ENCODE results near the gene ERFE.
"Not testable (repeated sequence)": the region's sequence is repeated elsewhere in the genome, so short reads cannot be mapped to it uniquely, and the experiment has no call there.

The ERFE gene, protein sequence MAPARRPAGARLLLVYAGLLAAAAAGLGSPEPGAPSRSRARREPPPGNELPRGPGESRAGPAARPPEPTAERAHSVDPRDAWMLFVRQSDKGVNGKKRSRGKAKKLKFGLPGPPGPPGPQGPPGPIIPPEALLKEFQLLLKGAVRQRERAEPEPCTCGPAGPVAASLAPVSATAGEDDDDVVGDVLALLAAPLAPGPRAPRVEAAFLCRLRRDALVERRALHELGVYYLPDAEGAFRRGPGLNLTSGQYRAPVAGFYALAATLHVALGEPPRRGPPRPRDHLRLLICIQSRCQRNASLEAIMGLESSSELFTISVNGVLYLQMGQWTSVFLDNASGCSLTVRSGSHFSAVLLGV

DNA sequence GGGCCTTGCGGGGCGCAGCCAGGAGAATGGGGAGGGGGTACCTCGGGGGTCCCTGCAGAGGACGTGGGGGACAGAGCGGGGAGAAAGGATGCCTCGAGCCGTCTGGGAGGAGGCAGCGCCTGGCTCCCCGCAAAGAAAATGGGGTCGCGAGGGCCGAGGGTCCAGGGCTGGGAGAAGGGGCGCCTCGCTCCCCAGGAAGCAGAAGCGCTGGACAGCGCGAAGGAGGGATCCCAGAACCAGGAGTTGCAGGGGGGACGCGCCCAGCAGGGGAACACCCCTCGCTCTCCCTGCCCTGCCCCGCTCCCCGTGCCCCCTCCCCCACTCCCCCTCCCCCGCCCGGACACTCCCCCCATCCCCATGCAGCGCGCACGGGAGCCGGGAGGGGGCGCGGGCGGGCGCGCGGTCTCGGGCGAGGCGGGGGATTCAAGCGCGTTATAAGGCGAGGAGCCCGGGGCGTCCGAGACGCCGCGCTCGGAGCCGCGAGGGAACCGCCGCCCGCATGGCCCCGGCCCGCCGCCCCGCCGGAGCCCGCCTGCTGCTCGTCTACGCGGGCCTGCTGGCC is at the start of gene ERFE:
ERFE (plus strand) TSS at position 462 of the 562 bp plus-strand sequence; CDS start at position 500, 38 bp downstream.
- DNase-seq (ENCODE audit: low read depth), result peak; percentile 27

DNA sequence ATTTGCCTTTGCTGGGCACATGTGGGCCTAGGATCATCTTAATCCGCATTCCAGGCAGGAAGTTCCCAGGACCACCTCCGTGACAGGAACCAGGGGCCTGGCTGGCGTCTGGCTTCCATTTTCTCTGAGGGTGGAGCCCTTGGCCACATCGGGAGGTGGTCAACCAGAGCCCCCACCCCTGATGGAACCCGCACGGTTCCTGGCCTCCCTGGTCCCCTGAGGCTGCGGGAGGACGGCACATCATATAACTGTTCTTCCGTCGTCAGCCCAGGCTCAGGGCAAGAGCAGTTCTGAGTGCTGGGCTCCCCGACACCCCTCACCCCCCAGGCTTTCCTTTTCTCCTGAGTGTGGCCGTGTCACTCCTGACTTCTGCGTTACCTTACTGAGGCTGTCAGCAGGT is 45.2 kb upstream of the ERFE start:
- DNase-seq (ENCODE audit: low read depth), result no peak

DNA sequence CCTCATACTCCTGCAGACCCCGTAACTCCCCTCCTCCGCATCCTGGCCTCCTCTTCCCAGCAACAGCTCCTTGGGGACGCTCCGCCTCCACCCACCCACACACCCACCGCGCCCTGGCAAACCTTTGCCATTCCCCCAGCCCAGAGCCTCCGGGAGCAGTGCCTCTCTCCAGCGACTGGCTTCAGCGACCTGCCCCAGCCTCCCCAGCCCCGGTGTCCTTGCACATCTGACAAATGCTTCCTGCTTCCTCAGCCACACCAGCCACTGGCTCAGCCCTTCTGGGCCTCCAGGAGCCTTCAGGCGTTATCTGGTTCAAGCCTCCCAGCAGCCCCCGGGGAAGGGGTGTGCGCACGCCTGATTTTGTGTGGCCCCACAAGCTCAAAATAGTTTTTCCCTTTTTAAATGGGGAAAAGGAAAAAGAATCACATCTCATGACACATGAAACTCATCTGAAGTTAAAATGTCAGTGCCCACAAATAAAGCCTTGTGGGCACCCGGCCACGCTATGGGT is 44.4 kb upstream of the ERFE start:
- no peak for DNase-seq (ENCODE audit: low read depth)

DNA sequence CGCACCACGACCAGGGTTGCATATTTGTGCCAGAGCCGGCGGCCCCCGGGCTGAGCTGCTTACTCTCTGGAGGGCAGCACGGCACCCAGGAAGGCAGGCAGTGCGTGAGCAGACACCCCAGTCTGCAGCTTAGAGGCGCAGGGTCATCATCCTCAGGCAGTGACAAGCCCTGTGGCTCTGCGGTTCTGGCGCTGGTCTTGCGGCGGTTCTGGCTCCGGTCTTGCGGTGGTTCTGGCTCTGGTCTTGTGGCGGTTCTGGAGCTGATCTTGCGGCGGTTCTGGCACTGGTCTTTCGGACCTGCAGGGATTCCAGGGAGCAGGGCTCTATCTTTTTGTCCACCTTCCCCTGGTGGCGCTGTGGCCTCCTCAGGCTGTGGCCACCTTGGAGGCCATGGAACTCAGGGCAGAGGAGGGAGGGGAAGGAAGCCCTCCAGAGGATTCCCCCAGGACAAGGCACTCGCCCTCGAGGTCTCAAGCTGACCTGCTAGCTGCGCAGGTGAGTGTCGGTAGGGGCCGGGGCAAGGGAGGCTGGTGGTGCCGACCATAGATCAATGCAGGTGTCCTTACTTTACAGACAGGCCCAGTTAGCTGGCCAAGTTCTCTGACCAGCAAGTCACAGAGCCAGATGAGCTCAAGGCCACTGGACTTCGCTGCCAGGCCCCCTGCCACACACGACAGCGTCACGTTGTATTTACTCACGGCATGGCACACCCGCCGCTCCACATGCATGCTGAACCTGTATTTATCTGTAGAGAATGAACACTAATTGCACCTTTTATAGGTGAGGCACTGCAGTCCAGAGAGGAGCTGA is 43.7 kb upstream of the ERFE start:
- no peak for DNase-seq (ENCODE audit: low read depth)

DNA sequence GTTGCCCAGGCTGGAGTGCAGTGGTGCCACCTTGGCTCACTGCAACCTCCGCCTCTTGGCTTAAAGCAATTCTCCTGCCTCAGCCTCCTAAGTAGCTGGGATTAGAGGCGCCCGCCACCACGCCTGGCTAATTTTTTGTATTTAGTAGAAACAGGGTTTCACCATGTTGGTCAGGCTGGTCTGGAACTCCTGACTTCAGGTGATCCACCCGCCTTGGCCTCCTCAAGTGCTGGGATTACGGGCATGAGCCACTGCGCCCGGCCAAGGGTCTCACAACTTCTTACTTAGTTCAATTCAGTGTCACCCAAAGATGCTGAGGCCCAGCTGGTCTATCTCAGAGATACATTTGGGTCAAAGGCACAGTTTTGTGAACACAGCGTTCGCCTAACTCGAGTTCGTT is 43.1 kb upstream of the ERFE start:
- not testable (repeated sequence) for DNase-seq (ENCODE audit: low read depth)

DNA sequence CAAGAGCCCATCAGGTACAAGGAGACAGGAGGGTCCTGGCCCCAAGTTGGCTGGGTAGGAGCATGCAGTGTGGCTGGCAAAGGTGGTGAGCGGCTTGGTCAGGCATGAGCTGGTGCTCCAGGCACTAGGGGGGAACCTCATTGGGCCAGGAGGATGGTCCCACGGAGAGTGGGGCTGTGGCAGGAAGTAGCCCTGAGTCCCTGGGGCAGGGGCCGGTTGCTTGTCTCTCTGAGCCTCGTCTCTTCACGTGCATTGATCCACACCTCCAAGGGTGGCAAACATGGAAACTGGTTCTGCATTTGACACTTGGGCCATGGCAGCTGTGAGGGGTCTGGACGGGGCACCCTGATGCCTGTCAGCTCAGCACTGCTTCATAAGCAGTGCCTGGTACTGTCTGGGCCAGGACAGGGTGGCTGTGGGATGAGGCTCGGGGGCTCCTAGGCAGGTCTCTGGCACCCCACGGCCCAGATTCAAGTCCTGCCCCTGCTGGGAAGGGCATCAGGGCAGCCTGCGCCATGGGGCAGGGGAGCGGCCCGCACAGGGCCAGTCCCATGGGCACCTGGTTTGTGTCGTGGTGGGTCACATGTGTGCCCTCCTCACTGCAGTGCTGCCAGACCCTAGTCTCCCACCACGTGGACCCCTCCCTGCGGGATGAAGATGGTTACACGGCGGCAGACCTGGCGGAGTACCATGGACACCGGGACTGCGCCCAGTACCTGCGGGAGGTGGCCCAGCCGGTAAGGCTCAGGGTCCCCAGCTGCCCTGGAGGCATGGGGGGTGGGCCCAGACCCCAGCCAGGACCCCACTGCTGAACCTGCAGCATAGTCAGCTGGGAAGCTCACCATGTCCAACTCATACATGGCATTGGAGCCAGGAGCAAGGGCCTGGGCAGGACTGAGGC is 42.2 kb upstream of the ERFE start:
- DNase-seq (ENCODE audit: low read depth), result no peak

DNA sequence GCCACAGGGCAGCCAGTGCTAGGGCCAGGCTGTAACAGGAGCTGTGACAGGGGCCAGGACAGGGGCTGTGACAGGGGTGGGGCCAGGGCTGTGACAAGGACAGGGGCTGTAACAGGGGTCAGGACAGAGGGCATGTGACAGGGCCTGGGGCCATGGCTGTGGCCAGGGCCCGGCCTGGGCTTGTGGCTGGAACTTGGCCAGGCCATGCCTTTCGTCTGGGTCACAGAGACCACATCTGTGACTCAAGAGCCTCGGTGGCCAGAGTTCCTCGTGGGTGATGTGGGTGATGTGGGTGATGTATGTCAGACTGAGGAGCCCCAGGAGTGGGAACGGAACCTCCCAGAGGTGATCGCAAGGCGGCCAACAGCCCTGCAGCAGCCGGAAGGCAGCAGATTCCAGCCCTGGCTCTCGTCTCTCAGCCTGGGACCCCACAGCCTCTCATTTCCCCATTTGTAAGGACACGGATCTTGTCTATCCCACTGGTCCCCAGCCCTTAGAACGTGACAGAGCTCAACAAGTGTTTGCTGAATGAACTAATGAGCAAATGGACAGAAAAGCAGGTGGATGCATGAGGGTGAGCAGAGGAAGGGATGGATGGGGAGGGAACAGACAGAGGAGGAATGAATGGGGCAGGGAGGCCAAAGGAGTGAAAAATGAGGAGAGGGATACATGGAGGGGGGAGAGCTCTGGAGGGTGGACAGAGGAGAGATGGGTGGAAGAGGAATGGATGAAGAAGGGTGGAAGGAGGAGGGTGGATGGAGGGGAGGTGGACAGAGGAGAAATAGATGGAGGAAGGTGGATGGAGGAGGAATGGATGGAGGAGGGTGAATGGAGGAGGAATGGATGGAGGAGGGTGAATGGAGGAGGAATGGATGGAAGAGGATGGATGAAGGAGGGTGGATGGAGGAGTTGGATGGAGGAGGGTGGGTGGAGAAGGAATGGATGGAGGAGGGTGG is 41.3 kb upstream of the ERFE start:
- no peak for DNase-seq (ENCODE audit: low read depth)

DNA sequence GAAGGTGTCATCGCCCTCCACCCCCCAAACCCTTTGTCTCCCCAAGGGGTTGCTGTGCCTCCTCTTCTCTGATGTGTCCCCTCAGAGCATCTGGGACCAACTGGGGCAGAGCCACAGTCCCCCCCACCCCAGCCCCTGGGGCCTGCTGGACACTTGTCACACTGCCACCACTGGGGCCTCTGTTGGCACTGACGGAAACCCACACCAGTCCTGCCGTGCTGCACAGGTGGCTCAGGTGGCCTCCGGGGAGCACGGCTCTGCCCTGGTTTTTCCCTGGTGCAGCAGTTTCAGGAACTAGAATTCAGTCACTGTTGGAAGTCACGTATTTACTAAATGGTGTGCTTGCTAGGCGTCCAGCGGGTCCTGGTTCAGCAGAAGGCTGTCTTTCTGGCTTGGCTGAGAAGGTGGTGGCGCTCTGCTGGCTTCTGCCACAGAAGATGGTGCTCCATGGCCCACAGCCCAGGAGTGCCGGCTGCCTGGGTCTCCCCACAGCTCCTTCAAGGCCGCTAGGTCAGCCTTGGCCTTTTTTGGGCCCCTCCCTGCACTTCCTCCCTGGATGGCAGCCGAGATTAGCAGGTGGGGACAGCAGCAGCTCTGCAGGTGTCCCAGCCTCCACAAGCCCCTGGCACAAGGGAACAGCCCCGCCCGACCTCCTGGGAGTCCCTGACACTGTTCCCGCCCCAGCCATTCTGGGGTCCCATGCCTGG is 38.9 kb upstream of the ERFE start:
- DNase-seq (ENCODE audit: low read depth), result no peak

DNA sequence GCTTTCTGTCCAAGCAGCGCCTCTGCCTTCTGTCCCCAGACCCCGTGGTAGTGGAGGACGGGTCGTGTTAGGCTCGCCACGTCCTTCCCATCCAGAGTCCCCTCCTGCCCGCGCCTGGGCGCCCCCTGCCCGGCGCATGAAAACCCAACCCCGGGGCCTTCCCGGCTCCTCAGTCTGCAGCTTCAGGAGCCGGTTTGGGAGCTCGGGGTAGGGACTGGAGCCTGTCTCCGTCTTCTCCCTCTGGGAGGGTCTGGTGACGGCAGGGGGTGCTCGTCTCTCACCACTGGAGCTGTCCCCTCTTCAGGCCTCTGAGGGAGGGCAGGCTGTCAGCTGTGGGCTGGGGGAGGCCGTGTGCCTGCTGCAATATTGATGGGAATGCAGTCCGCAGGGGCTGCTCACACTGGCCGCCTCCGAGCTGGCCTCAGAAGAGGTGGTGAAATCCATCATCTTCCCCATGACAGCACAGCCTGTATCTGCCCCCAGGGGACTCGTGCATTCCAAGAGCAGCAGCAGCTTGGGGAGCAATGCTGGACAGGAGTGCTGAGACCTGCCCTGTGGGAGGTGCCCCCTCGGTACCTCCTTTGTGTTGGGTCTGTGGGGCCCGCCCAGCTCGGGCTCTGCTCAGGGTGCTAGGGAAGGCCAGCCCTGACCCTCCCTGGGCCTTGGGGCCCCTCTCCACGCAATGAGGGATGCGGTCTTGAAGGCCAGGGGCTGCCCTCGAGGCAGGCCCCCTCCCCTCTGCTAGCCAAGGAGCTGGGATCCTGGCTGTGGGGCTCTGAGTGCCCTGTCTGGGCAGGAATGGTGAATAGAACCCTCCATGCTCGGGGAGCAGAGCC is 38.1 kb upstream of the ERFE start:
- DNase-seq (ENCODE audit: low read depth), result no peak

DNA sequence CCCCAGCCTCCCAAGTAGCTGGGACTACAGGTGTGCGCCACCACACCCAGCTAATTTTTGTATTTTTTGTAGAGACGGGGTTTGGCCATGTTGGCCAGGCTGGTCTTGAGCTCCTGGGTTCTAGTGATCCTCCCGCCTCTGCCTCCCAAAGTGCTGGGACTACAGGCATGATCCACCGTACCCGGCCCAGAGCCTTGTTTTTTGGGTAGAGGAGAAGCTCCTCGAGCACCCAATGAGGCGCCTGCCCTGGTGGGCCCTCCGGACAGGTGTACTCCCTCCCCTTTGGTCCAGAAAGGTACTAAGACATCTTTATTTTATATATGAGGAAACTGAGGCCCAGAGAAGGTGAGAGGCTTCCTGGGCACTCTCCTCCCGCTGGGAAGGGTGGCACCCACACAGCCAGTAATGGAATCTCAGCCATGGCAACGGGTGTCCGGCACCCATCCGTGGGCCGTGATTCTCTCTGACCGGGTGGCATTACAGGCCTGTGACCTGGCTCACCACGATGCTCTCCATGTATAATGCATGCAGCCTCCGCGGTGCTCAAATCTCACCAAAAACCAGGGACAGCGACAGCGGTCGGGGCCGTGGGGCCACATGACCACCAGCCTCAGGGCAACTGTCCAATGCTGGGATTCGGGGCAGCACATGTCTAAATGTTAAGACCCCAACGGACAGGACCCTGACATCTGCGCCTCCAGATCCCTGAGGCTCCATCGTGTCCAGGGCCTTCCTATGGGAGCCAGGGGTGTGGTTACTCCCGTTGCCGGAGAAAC is 37.1 kb upstream of the ERFE start:
- DNase-seq (ENCODE audit: low read depth), result no peak

DNA sequence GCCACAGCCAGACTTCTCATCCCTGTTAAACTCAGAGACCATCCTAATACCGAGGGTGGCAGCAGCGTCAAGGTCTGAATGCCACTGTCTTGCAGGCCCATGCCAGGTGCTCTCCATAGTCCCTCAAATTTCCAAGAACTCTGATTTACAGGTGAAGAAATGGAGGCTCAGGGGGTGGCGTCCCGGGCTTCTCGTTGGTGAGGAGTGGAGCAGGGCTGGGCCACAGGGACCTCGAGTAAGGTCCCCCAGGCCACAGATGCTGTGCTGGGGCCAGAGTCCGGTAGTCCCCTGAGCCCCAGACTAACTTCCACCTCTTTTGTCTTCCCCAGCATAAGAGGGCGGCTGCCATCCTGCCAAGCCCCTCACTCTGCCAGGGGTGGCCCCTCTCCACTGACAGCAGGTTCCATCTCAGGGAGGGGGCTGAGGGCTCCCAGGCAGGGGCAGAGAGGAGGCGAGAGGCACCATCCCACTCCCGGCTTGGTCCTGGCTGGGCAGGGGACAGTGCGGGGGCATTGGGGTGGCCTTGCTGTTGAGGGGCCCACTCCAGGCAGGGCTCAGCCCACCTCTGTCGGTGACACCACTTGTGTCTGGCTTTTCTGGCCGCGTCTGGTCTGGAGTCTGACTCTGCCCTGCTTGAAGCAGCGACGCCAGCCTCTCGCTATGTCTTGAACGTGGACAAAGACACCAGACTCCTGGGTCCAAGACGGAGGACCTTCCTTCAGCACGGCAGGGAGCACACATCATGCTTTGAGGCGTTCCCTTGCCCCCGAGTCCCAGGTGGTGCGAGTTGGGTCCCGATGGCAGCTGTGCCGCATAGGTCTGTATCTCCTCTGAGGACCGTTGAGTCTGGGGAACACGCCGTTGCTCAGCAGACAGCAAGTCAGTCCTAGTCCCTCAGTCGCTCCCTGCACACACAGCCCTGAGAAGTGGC is 36.2 kb upstream of the ERFE start:
- no peak for DNase-seq (ENCODE audit: low read depth)

DNA sequence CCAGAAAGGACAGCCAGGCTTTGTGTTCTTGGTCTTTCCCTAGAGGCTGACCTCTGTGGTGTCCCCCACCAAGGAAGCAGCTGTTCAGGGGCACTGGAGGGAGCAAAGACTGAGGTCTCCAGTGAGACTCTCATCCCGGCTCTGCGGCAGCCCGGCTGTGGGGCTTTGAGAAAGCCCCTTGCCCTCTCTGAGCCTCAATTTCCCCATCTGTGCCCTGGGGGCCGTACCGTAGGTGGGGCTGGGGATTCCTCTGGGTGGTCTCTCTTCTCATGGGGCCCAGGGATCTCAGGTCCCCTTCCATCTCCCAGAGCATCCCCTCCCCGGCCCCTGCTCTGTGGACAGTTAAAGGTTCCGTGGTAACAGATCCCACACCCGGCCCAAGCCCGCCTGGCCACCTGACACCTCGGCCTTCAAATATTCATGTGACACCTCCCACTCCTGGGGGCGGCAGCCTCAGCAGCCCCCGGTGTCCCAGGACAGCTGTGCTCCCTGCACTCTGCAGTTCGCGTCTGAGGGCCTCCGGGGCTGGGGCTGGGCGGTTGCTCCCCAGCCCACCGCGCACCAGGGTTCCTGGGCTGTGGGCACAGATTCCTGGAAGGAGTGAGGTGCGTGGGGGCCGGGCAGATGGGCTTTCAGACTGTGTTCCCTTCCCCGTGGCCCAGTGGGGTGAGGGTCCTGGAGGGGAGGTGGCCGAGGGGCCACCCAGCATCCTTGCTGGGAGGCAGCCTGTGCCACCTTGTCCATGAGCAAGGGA is 35.4 kb upstream of the ERFE start:
- no peak for DNase-seq (ENCODE audit: low read depth)

DNA sequence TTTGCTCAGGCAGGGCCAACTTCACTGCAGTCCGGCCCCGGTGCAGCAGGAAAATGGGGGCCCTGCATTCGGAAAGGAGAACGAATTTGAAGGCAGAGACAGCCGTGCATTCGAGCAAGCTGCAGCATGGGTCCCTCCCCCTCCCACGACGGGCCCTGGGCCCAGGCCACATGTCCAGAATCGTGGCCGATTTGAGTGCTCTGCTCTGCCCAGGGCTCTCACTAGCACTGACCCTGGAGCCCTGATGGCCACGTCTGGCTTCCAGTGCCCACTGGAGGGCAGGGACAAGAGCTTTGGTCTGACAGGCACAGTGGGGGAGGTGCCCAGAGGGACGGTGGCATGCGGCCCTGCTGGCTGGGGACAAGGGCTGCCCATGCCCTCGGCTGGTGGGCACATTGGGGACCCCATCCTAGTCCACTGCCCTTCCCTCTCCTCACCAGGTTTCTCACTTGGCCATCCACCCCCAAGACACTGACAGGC is 34.7 kb upstream of the ERFE start:
- DNase-seq (ENCODE audit: low read depth), result no peak

DNA sequence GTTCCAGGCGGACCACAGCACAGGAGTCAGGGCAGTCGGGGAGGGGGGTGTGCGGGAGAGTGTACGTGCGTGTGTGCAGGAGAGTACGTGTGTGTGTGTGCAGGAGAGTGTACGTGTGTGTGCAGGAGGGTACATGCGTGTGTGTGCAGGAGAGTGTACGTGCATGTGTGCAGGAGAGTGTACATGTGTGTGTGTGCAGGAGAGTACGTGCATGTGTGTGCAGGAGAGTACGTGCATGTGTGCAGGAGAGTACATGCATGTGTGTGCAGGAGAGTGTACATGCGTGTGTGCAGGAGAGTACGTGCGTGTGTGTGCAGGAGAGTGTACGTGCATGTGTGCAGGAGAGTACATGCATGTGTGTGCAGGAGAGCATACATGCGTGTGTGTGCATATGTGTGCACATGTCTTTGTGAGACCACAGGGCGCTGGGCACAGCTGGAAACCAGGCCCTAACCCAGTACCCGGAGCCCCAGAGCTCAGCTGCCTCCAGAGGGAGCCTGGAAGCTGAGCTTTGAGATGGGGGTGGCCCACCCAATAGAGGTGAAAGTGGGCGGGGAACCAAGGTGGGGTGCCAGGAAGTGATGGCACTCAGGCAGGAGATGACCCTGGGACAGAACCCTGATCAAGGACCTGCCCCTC is 34.2 kb upstream of the ERFE start:
- no peak for DNase-seq (ENCODE audit: low read depth)

DNA sequence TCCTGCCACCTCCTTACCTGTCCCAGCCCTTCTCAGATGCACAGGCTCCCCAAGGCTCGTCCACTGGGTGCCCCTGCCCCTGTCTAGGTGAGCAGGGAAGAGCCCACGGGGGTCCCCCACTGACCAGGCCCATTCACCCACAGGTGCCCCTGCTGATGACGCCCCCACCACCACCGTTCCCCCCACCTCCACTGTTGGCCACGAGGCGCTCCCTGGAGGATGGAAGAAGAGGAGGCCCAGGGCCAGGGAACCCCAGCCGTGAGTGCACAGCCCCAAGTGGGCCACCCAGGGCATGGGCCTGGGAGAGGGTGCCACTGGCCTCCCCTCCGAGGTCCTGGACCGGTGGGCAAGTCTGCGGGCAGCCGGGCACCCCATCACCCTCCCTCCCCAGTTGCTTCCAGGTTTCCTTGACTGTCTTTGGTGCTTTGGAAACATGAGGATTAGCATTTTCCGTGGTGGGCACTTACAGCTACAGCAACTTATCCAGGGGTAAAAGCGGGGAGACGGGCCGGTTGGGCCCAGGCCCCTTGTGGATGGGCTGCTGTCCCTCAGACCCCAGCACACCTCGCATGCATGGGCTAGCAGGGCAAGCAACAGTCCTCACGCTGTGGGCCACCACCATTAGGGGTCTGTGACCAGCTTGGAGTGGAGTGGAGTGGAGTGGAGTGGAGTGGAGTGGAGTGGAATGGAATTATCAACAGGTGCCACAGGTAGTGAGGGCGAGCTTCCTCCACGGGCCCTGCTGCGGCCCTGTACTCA is 33.5 kb upstream of the ERFE start:
- no peak for DNase-seq (ENCODE audit: low read depth)
